HG03558 (cell line): ENCODE results near the gene ACOX1.
A peak's percentile ranks its signal among the peaks of the same experiment; 100 is the strongest.

Experiments used
- ATAC-seq: cut with Tn5 transposase; IDR thresholded peaks from one replicate; pipeline ENCODE4 v1.9.1; 2021; ENCODE audit warnings: moderate number of reproducible peaks; ENCODE audit not compliant: unreplicated experiment; ENCODE audit errors: extremely low read depth

Gene ACOX1

DNA sequence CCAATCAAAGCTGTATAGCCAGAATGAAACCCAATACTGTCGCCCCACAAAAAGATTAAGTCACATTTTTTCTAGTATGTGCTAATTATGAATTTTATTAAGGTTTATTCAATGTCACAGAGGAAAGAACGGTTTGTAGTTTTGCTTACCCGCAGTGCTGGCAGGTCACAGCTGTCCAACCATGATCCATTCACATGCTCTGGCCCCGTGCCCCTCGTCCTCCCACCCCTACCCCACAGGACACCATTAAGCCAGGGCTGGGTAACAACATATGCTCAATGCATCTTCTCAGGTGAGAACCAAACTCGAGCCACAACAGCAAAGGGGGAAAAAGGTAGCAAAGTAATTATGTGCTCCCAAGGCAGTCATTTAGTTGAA is 37.5 kb downstream of the ACOX1 start:
- no peak for ATAC-seq

DNA sequence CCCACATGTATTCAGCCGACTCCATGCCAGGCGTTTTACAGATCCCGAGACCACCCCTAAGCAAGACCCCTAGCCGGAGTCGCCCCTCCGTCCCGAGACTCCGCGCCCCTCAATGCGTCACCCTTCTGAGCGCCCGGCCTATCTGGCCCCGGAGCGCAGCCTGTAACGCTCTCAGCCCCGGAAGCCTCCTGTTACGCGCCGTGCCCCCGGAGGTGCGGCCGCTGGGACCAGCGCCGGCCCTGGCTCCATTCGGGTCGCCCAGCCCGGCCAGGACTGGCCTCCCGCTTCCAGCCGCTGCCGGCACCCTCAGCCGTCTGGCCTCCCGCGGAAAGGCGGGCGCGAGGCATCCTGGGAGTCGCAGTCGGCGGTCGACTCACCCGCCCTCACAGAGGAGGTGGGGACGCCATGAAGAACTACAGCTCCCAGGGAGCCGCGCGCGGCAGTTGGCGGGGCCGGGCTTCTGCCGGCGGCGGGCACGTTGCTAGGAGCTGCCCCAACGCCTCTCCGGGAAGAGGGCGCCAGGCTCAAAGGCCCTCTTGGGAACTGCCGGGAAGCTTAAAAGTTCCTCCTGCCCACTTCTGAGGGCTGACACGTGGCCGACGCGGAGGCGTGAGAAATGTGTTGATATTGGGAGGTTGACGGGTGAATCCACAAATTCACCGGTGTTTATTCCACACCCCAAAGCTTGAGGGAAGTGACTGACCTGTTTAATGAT is 38.1 kb downstream of the ACOX1 start, which contains the start of gene FBF1:
FBF1 (minus strand) TSS at position 316 of the 715 bp plus-strand sequence. CDS start 2,893 bp downstream, outside the sequence.
- ATAC-seq: peak; percentile 85

DNA sequence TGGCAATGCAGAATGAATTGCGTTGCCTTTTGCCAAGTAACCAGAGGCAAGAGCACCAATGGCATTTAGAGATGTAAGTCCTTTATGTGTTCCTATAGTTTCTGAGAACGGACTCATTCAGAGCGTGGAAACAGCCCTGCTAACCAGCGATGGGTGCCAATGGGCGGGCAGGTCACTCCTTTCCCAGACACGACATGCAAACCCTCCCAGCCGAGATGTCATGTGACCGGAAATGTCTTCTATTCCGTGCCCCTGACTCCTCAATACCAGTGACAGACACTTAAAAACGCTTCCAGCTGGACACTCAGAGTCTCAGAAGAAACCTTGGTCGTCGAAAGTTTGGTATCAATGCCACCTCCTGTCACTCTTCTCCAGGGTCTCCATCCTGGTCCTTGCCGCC is 41.3 kb downstream of the ACOX1 start:
- no peak for ATAC-seq

DNA sequence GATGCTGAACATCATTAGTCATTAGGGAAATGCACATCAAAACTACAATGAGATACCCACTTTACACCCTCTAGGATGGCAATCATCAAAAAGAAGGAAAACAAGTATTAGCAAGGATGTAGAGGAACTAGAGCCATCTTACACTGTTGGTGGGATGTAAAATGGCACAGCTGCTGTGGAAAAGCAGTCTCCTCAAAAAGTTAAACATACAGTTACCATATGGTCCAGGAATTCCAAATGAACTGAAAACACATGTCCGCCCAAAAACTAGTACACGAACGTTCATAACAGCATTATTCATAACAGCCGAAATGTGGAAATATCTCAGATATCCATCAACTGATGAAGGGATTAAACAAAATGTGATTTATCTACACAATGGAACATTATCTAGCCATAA is 45.2 kb downstream of the ACOX1 start:
- no peak for ATAC-seq

DNA sequence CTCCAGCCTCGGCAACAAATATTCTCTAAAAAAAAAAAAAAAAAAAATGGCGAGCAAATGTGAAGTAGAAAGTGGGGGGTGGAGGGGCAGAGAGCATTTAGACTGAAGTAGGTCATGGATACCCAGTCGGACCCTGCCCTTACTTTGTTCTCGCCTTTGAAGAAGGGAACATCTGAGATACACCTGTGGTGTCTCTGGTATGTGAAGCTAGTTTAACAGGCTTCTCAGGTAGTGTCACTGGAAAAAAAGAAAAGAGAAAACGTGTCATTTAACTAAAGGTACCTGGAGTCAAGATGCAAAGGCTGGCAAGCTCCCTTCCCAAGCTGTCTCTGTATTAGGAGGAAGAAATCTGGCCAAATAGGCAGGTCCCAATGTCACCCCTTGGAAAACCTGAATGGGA is 46.1 kb downstream of the ACOX1 start:
- no peak for ATAC-seq

DNA sequence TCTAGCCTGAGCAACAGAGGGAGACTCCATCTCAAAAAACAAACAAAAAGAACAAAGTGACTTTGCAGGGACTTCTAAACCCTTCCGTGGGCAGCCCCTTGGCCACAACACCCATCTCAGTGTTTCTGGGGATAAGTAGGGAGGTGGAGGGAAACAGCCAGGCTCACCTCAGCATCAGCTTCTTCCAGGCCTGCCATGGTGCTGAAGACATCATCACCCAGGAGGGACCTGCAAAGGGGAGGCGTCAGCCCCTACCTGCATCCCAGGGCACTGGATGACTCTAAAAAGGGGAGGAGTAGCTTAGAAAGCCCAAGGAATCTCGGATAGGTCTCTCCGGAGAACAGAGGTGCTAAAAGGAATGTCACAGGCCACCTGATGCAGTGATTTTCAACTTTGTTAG is 47.9 kb downstream of the ACOX1 start:
- ATAC-seq: no peak

DNA sequence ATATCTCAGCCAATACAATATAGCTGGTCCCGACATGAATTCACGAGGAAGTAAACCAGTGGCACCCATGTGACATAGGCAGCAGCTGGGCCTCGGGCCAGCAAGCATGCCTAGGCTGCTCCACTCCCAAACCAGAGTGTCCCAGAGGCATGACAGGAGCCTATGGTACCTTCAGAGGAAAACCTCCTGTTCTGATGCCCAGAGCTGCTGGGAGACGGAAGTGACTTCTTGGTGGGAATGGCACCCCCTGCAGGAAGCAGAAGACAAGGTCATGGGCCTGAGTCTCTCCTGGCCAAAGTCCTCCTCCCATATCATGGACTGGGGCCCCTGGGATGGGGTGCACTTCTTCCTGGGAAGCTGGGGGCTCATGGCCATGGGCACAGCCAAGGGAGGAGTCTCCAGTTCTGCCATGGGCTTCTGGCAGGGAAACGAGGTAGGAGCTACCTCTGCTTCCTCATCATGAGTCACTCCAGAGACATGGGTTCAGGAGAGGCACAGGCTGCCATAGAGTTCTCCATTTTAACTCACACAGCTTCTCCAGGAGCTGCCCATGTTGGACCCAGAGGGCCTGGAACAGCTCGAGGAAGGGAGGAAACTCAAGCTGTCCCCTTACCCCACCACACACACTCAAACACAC is 51.6 kb downstream of the ACOX1 start:
- no peak for ATAC-seq

DNA sequence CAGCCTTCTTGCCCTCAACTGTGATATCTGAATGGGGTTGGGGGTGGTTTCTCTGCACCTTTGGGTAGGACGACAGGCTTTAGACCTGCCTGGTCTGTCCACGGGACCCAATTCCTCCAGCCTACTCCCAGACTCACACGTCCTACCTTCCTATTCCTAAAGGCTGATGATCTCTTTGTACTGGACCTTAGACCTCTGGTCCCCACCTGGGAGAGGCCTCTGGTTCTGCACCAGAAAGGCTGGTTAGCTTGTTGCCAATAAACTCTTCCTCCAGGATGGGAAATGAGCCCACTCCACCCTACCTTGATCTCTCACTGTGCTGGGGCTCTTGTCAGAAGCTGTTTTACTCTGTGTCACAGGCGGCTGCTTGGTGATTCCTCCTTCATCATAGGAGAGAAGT is 52.5 kb downstream of the ACOX1 start:
- no peak for ATAC-seq

DNA sequence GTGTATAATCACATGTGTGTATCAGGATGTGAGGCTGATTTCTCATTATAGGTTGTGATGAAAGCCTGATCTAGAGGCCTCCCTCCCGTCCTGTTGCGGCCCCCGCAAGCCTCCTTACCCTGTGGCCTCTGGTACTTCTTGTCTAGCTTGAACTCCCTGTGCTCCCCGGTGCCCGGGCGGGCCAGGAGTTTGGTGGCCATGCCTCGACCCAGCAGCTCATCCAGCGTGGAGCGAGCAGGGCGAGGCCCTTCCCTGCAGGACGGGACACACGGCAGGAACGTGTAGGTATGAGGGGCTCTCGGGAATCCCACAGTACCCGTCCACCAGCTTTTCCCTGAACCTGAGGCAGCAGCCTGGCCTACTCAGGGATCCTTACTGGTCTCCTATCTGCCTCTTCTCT is 53.1 kb downstream of the ACOX1 start:
- ATAC-seq: no peak

DNA sequence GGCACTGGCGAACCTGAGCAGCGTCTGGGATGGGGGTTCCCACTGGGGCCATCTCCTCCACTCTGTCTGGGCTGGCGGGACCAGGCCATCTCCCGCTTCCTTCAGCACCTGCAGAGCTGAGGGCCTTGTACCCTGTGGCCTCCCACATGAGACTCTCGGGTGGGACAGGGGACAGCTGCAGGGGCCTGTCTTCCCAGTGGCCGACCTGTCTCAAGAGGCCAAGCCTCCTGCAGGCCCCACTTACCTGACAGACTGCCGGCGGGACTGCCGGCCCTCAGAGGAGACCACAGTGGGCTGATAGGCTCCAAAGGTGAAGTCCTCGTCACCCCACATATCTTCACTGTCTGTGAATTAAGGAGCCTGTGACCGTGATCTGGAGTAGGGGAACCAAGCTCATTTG is 53.9 kb downstream of the ACOX1 start:
- ATAC-seq: no peak

DNA sequence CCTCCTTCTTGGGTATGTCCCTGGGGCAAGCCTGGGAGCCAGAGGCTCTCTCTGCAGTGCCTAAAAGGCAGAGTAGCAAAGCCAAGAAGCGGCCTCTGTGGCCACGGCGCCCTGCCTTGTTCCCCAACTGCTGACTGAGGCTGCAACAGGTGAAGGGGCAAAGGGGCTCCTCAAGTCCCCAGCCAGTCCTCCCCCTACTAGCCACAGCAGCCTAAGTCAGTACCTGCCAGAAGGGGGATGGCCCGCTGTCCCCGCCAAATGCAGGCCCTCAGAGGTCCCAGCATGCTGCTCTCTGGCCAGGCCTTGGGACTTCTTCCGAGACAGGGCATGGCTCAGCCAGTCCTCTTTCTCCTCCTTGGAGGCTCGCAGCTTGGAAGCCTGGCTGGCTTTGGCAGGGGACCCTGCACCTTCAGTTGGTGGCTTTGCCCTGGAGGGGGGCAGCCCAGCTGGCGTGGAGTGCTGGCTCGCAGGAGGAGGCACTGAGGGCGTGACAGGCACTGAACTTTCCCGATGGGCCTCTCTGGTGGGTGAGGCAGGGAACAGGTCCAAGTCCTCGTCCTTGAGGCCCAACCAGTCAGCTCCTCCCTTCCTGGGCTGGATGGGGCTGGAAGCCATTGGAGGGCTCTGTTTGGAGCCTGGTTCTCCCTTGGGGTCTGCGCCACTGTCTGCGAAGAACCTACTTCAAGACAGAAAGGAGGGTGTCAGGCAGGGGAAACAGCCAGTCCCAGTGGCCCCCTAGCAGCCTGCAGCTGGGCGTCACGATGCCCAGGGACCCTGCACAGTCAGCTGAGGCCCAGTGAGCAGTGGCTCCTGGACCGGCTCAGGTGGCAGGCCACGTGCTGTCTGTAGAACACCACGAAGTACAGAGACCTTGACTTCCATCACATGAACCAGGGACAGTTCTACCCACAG is 55.7 kb downstream of the ACOX1 start:
- no peak for ATAC-seq

DNA sequence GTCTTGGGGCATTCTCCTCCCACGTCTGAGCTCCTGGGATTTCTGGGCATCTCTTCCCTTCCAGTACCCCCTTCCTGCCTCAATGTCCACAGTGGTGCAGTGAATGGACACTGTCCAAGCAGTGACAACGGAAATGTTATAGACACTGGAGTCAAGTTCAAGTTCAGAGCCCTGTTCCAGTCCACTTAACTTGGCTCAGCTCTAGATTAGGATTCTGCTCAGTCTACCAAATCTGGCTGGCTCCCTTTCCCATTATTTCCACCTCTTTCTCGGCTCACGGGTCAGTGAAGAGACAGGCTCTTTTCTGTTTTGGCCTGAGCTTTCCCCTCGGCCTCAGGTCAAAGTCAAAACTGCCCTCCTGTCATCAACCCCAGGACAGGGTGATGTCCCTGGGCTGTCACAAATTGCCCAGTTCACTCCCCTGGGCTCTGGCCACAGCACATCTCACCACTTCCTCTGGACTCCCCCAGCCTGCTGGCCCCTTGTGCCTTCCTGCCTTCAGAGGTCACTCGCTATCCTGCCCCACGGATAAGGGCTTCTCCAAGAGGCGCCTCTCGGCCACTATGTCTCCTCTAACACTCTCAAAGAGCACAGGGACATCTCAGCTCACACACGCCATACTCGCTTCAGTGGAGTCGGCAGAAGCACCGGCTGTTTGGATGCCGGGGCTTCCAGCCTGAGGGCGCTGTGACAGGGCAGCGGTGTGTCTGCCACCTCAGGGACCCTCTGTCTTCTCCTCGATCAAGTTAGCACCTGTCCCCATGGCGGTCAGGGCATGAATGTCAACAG is 56.6 kb downstream of the ACOX1 start:
- no peak for ATAC-seq

DNA sequence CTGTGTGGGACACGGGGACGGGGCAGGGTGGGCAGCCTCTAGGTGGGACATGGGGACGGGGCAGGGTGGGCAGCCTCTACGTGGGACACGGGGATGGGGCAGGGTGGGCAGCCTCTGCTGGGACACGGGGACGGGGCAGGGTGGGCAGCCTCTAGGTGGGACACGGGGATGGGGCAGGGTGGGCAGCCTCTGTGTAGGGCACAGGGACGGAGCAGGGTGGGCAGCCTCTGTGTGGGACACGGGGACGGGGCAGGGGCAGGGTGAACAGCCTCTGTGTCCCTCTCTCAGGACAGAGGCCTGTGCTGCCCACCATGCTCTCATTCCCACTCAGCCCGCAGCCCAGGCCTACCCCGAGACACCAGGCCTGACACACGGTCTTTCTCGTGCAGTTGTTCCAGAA is 57.4 kb downstream of the ACOX1 start:
- ATAC-seq: no peak

DNA sequence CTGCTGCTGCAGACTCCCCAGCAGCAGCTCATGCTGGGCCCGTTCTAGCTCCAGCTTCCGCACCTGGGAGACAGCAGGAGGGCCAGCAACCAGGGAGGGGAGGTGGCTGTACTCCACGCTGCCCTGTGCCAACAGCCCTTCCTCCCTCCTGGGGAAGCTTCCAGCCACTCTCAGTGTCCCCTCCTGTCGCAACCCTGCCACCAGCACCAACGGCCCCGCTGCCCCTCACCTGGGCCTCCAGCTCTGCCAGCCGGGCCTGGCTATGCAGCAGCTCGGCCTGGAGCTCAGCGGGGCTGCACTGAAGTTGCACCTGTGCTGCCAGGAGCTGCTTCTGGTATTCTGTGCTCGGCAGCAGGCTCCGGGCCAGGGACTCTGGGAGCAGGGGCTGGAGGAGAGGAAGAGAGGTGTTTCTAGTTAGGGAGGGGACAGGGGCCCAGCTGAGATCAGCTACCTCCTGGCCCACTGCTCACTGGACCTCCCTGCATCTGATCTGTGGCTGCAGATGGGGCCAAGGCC is 58.9 kb downstream of the ACOX1 start:
- no peak for ATAC-seq

DNA sequence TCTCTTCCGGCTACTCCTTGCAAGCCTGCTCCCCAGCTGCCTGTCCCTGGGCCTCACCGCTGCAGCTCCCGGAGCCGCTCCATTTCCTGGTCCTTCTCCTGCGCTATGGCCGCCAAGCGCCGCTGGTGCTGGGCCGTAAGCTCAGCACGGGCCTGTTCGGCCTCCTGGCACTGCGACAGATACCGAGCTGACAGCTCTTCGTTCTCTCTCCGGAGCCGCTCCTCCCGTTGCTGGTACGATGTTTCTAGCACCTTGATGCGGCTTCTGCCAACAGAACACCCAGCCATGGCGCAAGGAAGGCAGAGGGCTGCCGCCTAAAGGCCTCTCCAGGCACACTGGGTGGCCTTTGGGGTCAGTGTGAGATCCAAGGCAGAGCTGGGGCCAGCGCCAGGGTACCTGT is 59.4 kb downstream of the ACOX1 start:
- no peak for ATAC-seq

DNA sequence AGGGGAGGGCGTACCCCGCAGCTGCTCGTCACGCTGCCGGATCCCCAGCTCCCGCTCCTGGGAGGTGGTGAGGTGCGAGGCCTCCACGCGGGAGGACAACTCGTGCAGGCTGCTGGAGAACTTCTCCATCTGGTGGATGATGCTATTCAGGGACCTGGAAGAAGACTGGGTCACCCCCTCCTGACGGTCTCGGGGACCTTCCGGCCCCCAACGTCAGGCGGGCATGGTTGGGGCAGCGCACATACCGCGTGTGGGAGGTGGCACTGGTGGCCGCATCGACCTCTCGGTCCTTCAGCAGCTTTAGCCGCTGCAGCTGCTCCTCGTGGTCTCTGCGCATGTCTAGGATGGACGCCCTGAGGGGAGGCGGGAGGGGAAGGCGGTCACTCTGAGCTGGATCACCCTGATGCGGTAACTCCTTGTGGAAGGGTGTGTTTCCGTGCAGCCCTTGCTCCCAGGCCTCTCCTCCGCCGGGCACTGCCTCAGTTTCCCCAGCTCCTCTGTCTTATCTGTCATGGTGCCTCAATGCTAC is 61.0 kb downstream of the ACOX1 start:
- ATAC-seq: no peak

DNA sequence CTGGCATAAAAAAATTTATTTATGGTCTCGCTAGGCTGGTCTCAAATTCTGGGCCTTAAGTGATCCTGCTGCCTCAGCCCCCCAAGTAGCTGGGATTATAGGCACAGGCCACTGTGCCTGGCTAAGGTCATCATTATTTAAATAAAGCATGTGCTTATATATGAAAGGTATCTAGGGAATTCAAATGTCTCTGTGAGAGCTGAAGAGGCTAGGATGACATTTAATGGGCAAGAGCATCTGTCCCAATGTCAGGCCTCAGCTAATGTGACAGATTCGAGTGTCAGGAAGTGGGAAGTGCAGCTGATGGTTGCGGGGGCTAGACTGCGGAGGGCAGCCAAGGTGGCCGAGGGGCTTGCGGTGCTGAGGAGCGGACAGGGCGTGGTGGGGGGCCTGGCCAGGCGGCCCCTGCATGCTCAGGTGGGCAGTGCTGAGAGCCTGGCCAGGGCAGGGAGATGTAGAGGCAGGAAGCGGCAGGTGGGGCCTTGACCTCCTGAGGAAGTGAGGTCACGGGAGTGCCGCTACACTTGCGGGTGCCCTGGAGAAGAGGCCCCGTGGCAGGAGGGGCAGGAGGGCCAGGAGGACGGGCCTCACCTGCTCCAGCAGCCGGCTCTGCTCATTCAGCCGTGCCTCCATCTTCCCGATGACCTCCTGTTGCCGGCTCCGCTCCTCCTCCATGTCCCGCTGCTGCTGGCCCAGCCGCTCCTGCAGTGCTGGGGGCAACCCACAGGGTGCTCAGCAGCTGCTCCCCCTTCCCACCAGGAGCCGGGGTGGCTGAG is 61.6 kb downstream of the ACOX1 start:
- no peak for ATAC-seq

DNA sequence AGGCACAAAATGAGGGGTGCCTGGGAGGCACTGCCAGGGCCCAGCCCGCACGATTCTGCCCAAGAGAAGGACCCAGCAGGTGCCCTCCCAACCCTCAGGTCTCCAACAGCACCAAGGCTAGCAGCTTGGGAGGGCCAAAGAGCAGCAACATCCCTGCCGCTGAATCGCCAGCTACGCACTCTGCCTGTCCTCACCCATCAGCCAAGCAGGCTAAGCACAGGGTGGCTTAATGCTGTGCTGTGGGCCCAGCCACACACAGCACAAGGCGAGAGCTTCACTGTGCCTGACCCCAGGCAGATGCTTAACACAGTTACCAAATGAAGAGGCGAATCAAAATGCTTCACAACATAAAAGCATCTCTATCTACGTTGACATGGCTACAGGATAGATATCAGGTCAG is 63.7 kb downstream of the ACOX1 start:
- ATAC-seq: no peak

DNA sequence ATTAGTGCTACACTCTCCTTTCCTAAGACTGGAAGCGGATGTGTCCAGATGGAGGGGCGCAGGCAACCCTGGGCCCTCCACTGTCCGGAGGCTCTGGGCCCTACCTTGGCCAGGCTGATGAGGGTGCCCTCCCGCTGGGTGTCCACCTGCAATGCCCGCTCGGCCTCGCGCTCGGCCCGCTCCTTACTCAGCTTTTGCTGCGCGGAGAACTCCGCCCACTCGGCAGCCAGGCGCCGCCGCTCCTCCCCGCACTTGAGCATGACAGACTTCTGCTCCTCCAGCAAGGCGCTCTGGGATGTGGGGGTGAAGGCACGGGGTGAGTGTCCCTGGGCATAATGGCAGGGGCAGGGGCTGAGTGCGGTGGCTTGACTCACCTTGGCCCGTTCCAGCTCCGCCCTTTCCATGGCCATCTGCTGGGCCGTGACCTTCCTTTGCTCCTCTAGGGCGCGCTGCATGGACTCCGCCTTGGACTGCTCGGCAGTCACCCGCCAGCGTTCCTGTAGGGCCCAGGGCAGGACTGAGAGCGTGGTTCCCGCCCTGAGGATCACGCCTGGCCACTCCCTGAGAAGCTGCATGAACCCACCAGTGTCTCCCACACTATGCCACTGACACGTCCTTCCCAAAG is 64.2 kb downstream of the ACOX1 start:
- no peak for ATAC-seq
